CD4-positive, alpha-beta T cell (primary cell): ENCODE results near the gene HTR3C. TPM values are rescaled to one million over a fixed set of nuclear protein-coding genes. Genes with fewer than 3 reads are reported as not detected.

Experiments used
- ATAC-seq: fragments of 200-7000 bp; cut with Tn5 transposase; one replicate; pipeline ENCODE4 v1.10.0; 2022; ENCODE audit warnings: mild to moderate bottlenecking; ENCODE audit not compliant: poor library complexity
- CTCF ChIA-PET: fragments of 350-600 bp; sonication (Branson Sonifier 250); formaldehyde crosslinking; loops from one replicate; lab custom pipeline; 2021; ENCODE audit warnings: antibody characterized with exemption, inconsistent platforms; lab: Charles Lee
- POLR2A ChIA-PET: fragments of 350-600 bp; sonication (Branson Sonifier 250); formaldehyde crosslinking; loops from one replicate; lab custom pipeline; 2021; ENCODE audit warnings: antibody characterized with exemption, inconsistent platforms; lab: Charles Lee
- DNase-seq, 14 experiments: peaks; one replicate each; pipeline ENCODE4 v3.0.0-alpha.2; 2013 to 2020; ENCODE audit warnings: mixed read lengths in 2 of 14
- H3K27ac ChIP-seq, 2 donors: one replicate each; pipeline versions ENCODE4 v1.5.1 to v1.7.0; 2013; ENCODE audit warnings: low read length in 2 of 2, low read depth in 1 of 2, mild to moderate bottlenecking in 1 of 2
- H3K27me3 ChIP-seq, 2 experiments: 1 replicate in 1 of 2; 2 replicates in 1 of 2; pipeline versions ENCODE4 v1.6.1 to v1.7.0; 2013; ENCODE audit warnings: low read length in 2 of 2, control low read depth in 1 of 2, mild to moderate bottlenecking in 1 of 2, moderate library complexity in 1 of 2; ENCODE audit not compliant: insufficient read depth in 2 of 2, control insufficient read depth in 1 of 2
- H3K36me3 ChIP-seq: one replicate; pipeline ENCODE4 v1.6.1; 2013; ENCODE audit warnings: low read length, control low read depth; ENCODE audit not compliant: insufficient read depth
- H3K4me1 ChIP-seq: one replicate; pipeline ENCODE4 v1.6.1; 2013; ENCODE audit warnings: low read length, control low read depth; ENCODE audit not compliant: insufficient read depth
- H3K4me3 ChIP-seq: one replicate; pipeline ENCODE4 v1.5.1; 2013; ENCODE audit warnings: mild to moderate bottlenecking, low read length, moderate library complexity
- H3K9me3 ChIP-seq, 2 experiments: 1 replicate in 1 of 2; 2 replicates in 1 of 2; pipeline versions ENCODE4 v1.6.1 to v1.7.0; 2013; ENCODE audit warnings: low read length in 2 of 2, mild to moderate bottlenecking in 2 of 2, control low read depth in 1 of 2, moderate library complexity in 1 of 2; ENCODE audit not compliant: control insufficient read depth in 1 of 2, insufficient read depth in 1 of 2
- H3K27ac Mint-ChIP-seq: one replicate; pipeline ENCODE4 v1.8.0; 2020; ENCODE audit warnings: mixed read lengths
- H3K27me3 Mint-ChIP-seq: one replicate; pipeline ENCODE4 v1.8.0; 2021; ENCODE audit warnings: mixed read lengths
- H3K36me3 Mint-ChIP-seq: one replicate; pipeline ENCODE4 v1.8.0; 2021; ENCODE audit warnings: low read depth, mixed read lengths
- H3K4me1 Mint-ChIP-seq: one replicate; pipeline ENCODE4 v1.8.0; 2021; ENCODE audit warnings: low read depth, mixed read lengths
- H3K4me3 Mint-ChIP-seq: one replicate; pipeline ENCODE4 v1.8.0; 2020; ENCODE audit warnings: mild to moderate bottlenecking, mixed read lengths
- H3K9me3 Mint-ChIP-seq: one replicate; pipeline ENCODE4 v1.8.0; 2020; ENCODE audit warnings: mixed read lengths
- intact Hi-C, 2 experiments: fragments of 100-400 bp; cut with DNase I in 1 of 2; cut with micrococcal nuclease in 1 of 2; formaldehyde crosslinking; loops; one replicate each; pipeline versions ENCODE4 v1.15.1 to v1.9.0; 2023 to 2025; cut with DNase I, micrococcal nuclease
- total RNA-seq, 174 experiments: library from RNA in 2 of 174; stranded (reverse) in 2 of 174; gene quantifications; one replicate each; pipeline ENCODE4 v1.2.3 and lab custom pipeline; 2021 to 2026
- TF ChIP-seq, protein P1 (sequence below): fragments of 200-600 bp; IDR thresholded peaks from one replicate; pipeline ENCODE4 v1.8.0; 2022; ENCODE audit warnings: antibody characterized with exemption, mild to moderate bottlenecking

HTR3C gene
- total RNA-seq, 2 experiments from 2014 or later = not detected

DNA sequence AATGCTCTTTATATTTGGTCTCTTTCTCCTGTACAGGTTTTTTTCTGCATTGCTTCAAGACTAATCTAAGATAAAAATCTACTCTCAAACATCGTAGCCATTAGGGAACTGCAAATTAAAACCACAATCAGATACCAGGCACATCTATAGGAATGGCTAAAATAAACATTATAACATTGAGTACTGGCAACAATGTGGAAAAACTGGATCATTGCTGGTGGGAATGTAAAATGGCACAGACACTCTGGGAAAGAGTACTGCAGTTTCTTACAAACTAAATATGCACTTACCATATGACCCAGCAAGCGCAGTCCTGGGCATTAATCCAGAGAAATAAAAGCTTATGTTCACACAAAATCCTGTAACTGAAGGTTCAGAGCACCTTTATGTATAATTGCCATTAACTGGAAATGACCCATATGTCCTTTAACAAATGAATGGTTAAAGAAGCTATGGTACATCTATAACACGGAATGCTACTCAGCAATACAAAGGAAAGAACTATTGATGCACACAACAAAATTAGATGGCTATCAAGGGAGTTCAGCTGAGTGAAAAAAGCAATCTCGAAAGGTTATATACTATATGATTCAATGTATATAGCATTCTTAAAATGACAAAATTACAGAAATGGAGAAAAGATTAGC, 41.5 kb upstream of the HTR3C start:
- H3K27ac Mint-ChIP-seq = no peak overlapping the region
- no peaks in the 10 kb centered on the region for H3K27me3 Mint-ChIP-seq
- ATAC-seq (no peak), DNase-seq (no peak)
- CTCF ChIA-PET = no interaction called here
- H3K36me3 ChIP-seq = no peaks in the 10 kb centered on the region
- H3K27me3 ChIP-seq = no peaks in the 10 kb centered on the region
- intact Hi-C loops = loop anchor here in 1 of 2 experiments (10.0 kb wide), 1 partner anchor 1573 kb away; the partner anchor contains the start of gene SENP2
- H3K4me3 ChIP-seq = no peak overlapping the region
- no peak overlapping the region for H3K27ac ChIP-seq
- H3K4me1 ChIP-seq = no peaks in the 10 kb centered on the region
- no peaks in the 10 kb centered on the region for H3K9me3 ChIP-seq
- peaks cover 33% of the 10 kb centered on the region for H3K36me3 Mint-ChIP-seq
- peaks cover 12% of the 10 kb centered on the region for H3K4me1 Mint-ChIP-seq
- POLR2A ChIA-PET = no interaction called here
- H3K9me3 Mint-ChIP-seq = no peaks in the 10 kb centered on the region
- TF ChIP-seq, protein P1, sequence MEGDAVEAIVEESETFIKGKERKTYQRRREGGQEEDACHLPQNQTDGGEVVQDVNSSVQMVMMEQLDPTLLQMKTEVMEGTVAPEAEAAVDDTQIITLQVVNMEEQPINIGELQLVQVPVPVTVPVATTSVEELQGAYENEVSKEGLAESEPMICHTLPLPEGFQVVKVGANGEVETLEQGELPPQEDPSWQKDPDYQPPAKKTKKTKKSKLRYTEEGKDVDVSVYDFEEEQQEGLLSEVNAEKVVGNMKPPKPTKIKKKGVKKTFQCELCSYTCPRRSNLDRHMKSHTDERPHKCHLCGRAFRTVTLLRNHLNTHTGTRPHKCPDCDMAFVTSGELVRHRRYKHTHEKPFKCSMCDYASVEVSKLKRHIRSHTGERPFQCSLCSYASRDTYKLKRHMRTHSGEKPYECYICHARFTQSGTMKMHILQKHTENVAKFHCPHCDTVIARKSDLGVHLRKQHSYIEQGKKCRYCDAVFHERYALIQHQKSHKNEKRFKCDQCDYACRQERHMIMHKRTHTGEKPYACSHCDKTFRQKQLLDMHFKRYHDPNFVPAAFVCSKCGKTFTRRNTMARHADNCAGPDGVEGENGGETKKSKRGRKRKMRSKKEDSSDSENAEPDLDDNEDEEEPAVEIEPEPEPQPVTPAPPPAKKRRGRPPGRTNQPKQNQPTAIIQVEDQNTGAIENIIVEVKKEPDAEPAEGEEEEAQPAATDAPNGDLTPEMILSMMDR = no peak
- H3K4me3 Mint-ChIP-seq = no peak overlapping the region

DNA sequence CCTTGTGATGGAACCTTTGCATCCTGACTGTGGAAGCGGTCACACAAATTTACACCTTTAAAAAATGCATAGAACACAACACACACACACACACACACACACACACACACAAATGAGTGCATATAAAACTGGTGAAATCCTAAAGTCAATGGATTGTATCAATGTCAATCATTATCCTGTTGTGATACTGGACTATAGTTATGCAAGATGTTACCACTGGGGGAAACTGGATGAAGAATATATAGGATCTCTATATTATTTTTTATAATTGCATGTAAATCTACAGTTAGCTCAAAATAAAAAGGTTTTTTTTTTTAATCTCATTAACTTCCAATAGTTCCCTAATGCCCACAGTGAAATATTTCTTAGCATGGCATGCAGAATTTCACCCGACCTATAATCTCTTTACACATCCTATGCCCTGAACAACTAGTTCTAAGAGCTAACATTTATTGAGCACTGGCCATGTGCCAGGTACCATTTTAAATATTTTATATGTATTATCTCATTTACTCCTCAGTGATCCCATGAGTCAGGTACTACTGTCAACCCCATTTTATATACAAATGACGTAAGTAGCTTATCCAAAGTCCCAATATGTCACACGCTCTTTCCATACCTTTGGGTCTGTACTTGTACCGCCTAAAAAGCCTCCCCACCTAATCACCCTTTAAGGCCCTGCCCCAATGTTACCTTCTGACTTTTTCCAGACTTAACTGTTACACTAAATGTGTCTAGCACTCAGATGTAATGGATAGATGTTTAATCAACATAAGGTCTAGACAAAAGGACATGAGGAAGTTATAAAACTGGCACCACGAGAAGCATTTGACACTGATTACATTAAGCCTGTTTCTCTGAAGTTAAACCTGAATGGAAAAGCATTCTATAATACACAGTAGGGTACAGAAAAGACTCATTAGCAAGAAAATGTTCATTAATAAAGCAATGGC, 40.6 kb upstream of the HTR3C start:
- ATAC-seq (no peak), DNase-seq (no peak)
- POLR2A ChIA-PET = no interaction called here
- intact Hi-C loops = loop anchor here in 1 of 2 experiments (10.0 kb wide), 1 partner anchor 1573 kb away; the partner anchor contains the start of gene SENP2
- H3K27me3 Mint-ChIP-seq = no peaks in the 10 kb centered on the region
- TF ChIP-seq, protein P1 = no peak
- peaks cover 8% of the 10 kb centered on the region for H3K4me1 ChIP-seq
- peaks cover 15% of the 10 kb centered on the region for H3K4me1 Mint-ChIP-seq
- no peak overlapping the region for H3K27ac ChIP-seq
- no peaks in the 10 kb centered on the region for H3K9me3 Mint-ChIP-seq
- no peaks in the 10 kb centered on the region for H3K36me3 ChIP-seq
- no peak overlapping the region for H3K4me3 Mint-ChIP-seq
- peaks cover 29% of the 10 kb centered on the region for H3K36me3 Mint-ChIP-seq
- no peak overlapping the region for H3K4me3 ChIP-seq
- no peaks in the 10 kb centered on the region for H3K9me3 ChIP-seq
- no peak overlapping the region for H3K27ac Mint-ChIP-seq
- CTCF ChIA-PET = no interaction called here
- H3K27me3 ChIP-seq = no peaks in the 10 kb centered on the region

- intact Hi-C loops = loop anchor here (2.0 to 10.0 kb wide), 7 partner anchors 121 to 1569 kb away; partner anchors contain the start of genes ABCF3 (in 1 of the 2), EIF2B5 (in 1 of the 2), PARL (in 1 of the 2) and PSMD2 (in 1 of the 2)
- ChIA-PET CTCF (interaction anchor here (1.7 kb wide), 1 partner anchor 131 kb away, joined by 7 read pairs; the partner anchor contains the start of gene PARL), POLR2A (no interaction called here)
- no peak overlapping the region for H3K4me3 ChIP-seq
- H3K27me3 ChIP-seq = peaks cover 0 to 3% of the 10 kb centered on the region in 2 experiments
- H3K9me3 ChIP-seq = no peaks in the 10 kb centered on the region
- peaks cover 26% of the 10 kb centered on the region for H3K4me1 Mint-ChIP-seq
- TF ChIP-seq, protein P1 = no peak
- no peak overlapping the region for H3K27ac Mint-ChIP-seq
- ATAC-seq (no peak), DNase-seq (no peak)
- H3K27ac ChIP-seq = no peak overlapping the region
- peaks cover under 1% of the 10 kb centered on the region for H3K27me3 Mint-ChIP-seq
- no peaks in the 10 kb centered on the region for H3K9me3 Mint-ChIP-seq
- peaks cover 29% of the 10 kb centered on the region for H3K36me3 Mint-ChIP-seq
- peak overlapping the region; percentile 87 for H3K4me3 Mint-ChIP-seq
- peaks cover 16% of the 10 kb centered on the region for H3K4me1 ChIP-seq
- H3K36me3 ChIP-seq = no peaks in the 10 kb centered on the region
These were observed 37.3 kb upstream of the HTR3C start for GRCh38 chr3:184015381-184016019.
